D341Med (cell line): ENCODE data around the gene TNFRSF18.
"Not testable (repeated sequence)": the region's sequence is repeated elsewhere in the genome, so short reads cannot be mapped to it uniquely, and the experiment has no call there.

Experiments
- DNase-seq: peaks from one replicate; pipeline ENCODE4 v3.0.0; 2012; ENCODE audit warnings: low spot score

TNFRSF18 gene

GRCh38 chr1:1199141-1199960 is 7.0 kb downstream of the TNFRSF18 start:
- DNase-seq, result peak; percentile 34

- DNase-seq, result peak; percentile 37
Measured at GRCh38 chr1:1198423-1199140, 7.8 kb downstream of the TNFRSF18 start.

GRCh38 chr1:1197551-1198422 is 8.6 kb downstream of the TNFRSF18 start:
- DNase-seq, result peak; percentile 30

GRCh38 chr1:1197188-1197500 is 9.2 kb downstream of the TNFRSF18 start:
- peak; percentile 19 for DNase-seq

- DNase-seq, result peak; percentile 28
Measured at GRCh38 chr1:1196431-1197187, 9.8 kb downstream of the TNFRSF18 start.

- DNase-seq, result not testable (repeated sequence)
Measured at GRCh38 chr1:1195726-1196125, 10.7 kb downstream of the TNFRSF18 start.

- DNase-seq, result no peak
Measured at GRCh38 chr1:1194723-1195122, 11.7 kb downstream of the TNFRSF18 start.

DNA sequence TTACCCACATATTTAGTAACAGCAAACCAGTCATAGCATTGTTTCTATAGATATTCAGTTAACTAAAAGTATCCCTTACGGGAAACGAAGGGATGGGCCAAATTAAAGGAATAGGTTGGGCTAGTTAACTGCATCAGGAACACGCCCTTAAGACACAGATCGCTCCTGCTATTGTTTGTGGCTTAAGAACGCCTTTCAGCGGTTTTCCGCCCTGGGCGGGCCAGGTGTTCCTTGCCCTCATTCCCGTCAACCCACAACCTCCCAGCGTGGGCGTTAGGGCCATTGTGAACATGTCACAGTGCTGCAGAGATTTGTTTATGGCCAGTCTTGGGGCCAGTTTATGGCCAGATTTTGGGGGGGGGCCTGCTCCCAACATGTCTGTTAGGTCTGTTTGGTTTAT is 14.7 kb downstream of the TNFRSF18 start:
- no peak for DNase-seq

DNA sequence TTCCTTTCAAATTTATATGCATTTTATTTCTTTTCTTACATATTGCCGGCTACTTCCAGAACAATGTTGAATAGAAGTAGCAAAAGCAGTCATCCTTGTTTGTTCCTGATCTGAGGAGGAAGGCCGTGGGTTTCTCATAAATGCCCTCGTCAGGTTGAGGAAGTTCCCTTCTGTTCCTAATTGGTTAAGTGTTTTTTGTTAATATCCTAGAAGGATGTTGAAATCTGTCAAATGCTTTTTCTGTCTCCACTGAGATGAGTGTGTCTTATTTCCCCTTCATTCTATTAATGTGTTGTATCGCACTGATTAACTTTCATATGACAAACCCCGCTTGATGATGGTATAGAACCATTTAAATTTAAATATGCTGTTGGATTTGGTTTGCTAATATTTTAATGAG is 17.3 kb downstream of the TNFRSF18 start:
- no peak for DNase-seq

DNA sequence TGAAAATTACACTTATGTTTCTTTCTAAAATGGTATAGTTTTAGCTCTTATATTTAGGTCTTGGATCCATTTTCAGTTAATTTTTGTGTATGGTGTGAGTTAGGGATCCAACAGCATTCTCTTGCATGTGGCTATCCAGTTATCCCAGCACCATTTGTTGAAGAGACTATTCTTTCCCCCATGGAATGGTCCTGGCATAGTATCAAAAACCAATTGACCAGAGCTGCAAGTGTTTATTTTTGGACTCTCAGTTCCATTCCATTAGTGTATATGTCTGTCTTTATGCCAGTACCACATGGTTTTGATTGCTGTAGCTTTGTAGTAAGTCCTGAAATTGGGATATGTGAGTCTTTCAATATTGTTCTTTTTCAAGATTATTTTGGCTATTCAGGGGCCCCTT is 18.5 kb downstream of the TNFRSF18 start:
- DNase-seq, result no peak

DNA sequence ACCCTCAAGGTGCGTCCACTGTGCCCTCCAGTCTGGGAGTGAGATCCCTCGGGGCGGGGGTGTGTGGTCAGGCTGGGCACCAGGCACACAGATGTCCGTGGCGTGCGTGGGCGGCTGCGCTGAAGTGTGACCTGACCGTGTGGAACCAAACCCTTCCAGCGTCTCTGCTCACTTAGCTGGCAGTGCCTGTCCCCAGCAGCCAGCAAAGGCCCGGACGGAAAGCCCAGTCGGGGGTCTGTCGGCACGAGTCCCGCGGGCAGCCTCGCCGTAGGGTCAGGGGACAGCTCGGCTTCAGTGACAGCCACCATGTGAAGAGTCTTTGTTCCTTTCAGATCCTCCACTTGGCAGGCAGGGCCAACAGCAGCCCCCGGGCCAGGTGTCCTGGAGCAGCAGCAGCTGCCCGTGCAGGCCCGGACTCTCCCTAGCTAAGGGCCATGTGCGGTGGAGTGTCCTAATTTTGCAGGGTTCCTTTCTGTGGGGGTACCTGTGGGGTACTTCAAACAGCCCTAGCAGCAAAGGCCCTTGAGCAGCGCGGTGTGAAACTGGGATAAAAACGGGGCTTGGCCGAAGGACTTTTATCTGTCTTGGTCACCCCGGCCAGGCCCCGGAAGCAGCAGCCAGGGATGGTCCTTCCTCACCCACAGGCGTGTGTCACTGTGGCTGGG is 21.2 kb downstream of the TNFRSF18 start:
- no peak for DNase-seq

- peak; percentile 29 for DNase-seq
Measured at GRCh38 chr1:1183833-1184775, 22.3 kb downstream of the TNFRSF18 start.

DNA sequence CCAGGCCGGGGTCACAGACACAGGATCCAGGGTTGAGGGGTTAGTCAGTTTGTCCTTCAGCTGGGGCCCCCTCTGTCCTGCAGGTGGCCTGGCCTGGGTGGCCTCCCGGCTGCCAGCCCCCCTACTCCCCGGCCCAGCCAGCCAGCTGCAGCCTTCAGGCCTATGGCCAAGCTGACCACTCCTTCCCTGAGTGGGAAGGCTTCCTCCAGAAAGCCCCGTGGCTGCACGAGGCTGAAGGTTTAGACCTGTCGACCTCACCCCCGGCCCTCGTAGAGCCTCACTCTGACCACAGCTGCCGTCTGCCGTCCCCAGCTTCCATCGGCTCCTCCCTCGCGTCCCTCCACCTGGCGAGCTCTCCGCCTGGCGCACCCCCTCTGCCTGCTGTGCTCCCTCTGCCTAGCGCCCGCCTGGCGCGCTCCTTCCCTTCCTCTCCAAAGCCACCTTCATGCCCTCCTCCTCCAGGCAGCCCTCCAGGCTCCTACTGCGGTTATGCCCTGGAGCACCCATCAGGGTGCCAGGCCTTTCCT is 23.1 kb downstream of the TNFRSF18 start:
- DNase-seq, result no peak

- DNase-seq, result peak; percentile 43
Measured at GRCh38 chr1:1182491-1183220, 23.7 kb downstream of the TNFRSF18 start.

GRCh38 chr1:1181938-1182410 is 24.4 kb downstream of the TNFRSF18 start:
- peak; percentile 36 for DNase-seq

GRCh38 chr1:1181129-1181937 is 25.1 kb downstream of the TNFRSF18 start:
- peak; percentile 26 for DNase-seq

DNA sequence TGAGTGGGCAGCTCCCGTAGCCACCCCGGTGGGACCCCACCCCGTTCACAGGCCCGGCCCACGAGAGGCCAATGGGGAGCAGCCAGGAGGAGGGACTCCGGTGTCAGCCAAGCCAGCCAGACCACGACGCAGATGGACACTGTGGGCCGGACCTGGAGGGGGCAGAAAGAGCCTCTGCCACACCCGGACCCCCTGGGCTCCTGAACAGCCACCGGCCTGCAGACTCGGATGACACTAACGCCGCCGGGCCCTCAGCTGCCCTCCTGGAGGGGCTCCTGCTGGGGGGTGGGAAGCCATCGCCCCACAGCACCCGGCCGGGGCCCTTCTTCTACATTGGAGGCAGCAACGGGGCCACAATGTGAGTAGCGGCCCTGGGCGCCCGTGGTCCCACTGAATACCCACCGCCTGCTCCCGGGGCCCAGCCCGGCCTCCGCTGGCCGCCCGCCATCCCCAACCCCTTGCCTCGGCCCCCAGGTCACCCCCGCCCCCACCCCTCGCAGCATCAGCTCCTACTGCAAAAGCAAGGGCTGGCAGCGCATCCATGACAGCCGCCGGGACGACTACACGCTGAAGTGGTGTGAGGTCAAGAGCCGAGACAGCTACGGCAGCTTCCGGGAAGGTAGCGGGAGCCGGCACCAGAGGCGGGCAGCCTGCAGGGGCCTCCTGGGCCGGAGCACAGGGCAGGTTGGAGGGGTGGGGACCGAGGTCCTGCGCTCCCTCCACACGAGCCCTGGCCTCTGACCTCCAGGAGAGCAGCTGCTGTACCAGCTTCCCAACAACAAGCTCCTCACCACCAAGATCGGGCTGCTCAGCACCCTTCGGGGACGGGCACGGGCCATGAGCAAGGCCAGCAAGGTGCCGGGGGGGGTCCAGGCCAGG is 26.2 kb downstream of the TNFRSF18 start:
- peak; percentile 42 for DNase-seq
